Loucy (cell line): ENCODE results near the gene ATG7.
"Not testable (repeated sequence)": the region's sequence is repeated elsewhere in the genome, so short reads cannot be mapped to it uniquely, and the experiment has no call there.

Source experiments
- CTCF ChIP-seq: fragments of 200-600 bp; sonication (generic); conservative IDR thresholded peaks from 2 replicates; pipeline ENCODE4 v1.5.1; 2014; ENCODE audit warnings: mild to moderate bottlenecking, antibody characterized with exemption, low read length
- EZH2phosphoT487 ChIP-seq: fragments of 200-600 bp; IDR thresholded peaks from 2 replicates; pipeline ENCODE4 v1.6.1; 2018; ENCODE audit warnings: antibody characterized with exemption, mild to moderate bottlenecking, moderate library complexity, borderline replicate concordance

GRCh38 chr3:11348877-11349276 lies 76.7 kb downstream of the ATG7 start:
- TF ChIP-seq CTCF, EZH2phosphoT487: not testable (repeated sequence)
